Type B pancreatic cell (in vitro differentiated cells): Measurements from ENCODE around the gene ZNF280A. TPM values are rescaled to one million over a fixed set of nuclear protein-coding genes. Genes with fewer than 3 reads are reported as not detected.
A peak's percentile ranks its signal among the peaks of the same experiment; 100 is the strongest.

Source experiments
- DNase-seq: peaks from one replicate; pipeline ENCODE4 v3.0.0; 2021; ENCODE audit warnings: mixed read lengths; ENCODE audit not compliant: unreplicated experiment; ENCODE audit errors: extremely low spot score
- H3K27ac Mint-ChIP-seq: 2 replicates; pipeline ENCODE4 v1.8.0; 2021; ENCODE audit warnings: mild to moderate bottlenecking, mixed read lengths
- H3K27me3 Mint-ChIP-seq: 2 replicates; pipeline ENCODE4 v1.8.0; 2021; ENCODE audit warnings: mixed read lengths
- H3K36me3 Mint-ChIP-seq: 2 replicates; pipeline ENCODE4 v1.8.0; 2021; ENCODE audit warnings: mixed read lengths
- H3K4me1 Mint-ChIP-seq: one replicate; pipeline ENCODE4 v1.8.0; 2021; ENCODE audit warnings: mixed read lengths; ENCODE audit not compliant: unreplicated experiment
- H3K4me3 Mint-ChIP-seq: 2 replicates; pipeline ENCODE4 v1.8.0; 2021; ENCODE audit warnings: mild to moderate bottlenecking, mixed read lengths
- H3K9me3 Mint-ChIP-seq: 2 replicates; pipeline ENCODE4 v1.8.0; 2021; ENCODE audit warnings: mixed read lengths
- long read RNA-seq: library from polyadenylated mRNA; unstranded; transcript quantifications from one replicate; pipeline ENCODE4 v2.0.0, GENCODE V29; 2020
- total RNA-seq: library from RNA; stranded (reverse); gene quantifications from 2 replicates; pipeline ENCODE4 v1.2.1, GENCODE V29; 2021; ENCODE audit warnings: low replicate concordance
- TF ChIP-seq, protein P1 (sequence below): fragments of 200-600 bp; sonication (generic); conservative IDR thresholded peaks from 2 replicates; pipeline ENCODE4 v1.5.0; 2021; ENCODE audit warnings: antibody characterized with exemption, mild to moderate bottlenecking

The ZNF280A gene, protein sequence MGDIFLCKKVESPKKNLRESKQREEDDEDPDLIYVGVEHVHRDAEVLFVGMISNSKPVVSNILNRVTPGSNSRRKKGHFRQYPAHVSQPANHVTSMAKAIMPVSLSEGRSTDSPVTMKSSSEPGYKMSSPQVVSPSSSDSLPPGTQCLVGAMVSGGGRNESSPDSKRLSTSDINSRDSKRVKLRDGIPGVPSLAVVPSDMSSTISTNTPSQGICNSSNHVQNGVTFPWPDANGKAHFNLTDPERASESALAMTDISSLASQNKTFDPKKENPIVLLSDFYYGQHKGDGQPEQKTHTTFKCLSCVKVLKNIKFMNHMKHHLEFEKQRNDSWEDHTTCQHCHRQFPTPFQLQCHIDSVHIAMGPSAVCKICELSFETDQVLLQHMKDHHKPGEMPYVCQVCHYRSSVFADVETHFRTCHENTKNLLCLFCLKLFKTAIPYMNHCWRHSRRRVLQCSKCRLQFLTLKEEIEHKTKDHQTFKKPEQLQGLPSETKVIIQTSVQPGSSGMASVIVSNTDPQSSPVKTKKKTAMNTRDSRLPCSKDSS
- total RNA-seq: not detected in 2 replicates
- long read RNA-seq, partial matches to known transcripts: 0 of 2 reads
- long read RNA-seq, other reads (novel, unspliced or antisense): 1 of 2 reads

DNA sequence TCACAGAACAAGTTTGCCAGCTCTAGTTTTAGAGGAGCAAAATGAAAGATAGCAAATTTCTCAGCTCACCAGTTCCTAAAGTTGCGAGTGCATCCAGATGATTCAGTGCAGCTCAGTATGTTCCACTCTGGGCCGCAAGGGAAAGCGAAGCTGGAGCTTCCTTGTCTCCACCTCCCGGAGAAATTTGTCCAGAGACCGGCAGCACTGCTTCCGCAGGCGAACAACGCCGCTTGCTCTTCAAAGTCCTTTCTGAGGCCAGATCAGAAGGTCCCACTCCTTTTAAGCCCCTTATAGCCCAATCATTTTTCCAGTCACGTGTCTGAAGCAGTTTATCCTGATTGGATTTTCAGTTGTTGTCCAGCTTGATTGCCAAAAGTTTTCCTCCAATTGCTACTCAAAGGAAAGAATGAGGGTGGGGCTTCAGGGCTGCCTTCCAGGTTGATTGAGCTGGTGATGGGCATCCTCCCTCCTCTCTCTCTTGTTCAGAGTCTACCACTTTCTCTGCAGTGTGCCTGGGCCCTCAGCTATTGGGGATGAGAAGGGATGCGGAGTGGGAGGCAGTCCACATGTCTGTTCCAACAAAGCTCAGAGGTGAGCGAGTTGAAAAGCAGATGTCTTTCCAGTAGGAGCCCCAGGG is at the start of gene ZNF280A:
Gene ZNF280A (minus strand): TSS at position 251 of the 637 bp plus-strand sequence. CDS start 4,640 bp downstream, outside the sequence.
- Mint-ChIP-seq H3K4me1 (no peaks in the 10 kb centered on the region), H3K4me3 (no peak within 1 kb of the TSS), H3K36me3 (no peaks in the 10 kb centered on the region), H3K9me3 (no peaks in the 10 kb centered on the region), H3K27me3 (peaks cover 40% of the 10 kb centered on the region), H3K27ac (no peak within 1 kb of the TSS)
- DNase-seq: no peak
- TF ChIP-seq, protein P1, sequence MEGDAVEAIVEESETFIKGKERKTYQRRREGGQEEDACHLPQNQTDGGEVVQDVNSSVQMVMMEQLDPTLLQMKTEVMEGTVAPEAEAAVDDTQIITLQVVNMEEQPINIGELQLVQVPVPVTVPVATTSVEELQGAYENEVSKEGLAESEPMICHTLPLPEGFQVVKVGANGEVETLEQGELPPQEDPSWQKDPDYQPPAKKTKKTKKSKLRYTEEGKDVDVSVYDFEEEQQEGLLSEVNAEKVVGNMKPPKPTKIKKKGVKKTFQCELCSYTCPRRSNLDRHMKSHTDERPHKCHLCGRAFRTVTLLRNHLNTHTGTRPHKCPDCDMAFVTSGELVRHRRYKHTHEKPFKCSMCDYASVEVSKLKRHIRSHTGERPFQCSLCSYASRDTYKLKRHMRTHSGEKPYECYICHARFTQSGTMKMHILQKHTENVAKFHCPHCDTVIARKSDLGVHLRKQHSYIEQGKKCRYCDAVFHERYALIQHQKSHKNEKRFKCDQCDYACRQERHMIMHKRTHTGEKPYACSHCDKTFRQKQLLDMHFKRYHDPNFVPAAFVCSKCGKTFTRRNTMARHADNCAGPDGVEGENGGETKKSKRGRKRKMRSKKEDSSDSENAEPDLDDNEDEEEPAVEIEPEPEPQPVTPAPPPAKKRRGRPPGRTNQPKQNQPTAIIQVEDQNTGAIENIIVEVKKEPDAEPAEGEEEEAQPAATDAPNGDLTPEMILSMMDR: no peak

DNA sequence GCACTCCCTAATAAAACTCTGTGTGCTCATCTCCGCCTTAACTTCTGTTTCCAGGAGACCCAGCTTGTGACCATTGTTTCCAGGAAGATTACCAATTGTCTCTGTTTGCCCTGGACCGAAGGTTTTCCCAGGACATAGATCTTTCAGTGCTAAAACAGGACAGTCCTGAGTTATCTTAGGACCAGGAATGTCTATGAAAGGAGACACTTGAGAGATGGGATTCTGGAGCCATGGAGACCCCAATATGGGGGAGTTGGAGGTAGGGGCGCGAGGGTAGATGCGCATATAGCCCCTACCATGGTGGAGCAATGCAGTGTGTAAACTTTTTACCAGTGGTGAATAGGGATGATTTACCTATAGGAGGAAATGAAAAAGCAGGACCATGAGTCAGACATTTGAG is 49.1 kb upstream of the ZNF280A start:
- H3K27me3 Mint-ChIP-seq: peaks cover 69% of the 10 kb centered on the region

DNA sequence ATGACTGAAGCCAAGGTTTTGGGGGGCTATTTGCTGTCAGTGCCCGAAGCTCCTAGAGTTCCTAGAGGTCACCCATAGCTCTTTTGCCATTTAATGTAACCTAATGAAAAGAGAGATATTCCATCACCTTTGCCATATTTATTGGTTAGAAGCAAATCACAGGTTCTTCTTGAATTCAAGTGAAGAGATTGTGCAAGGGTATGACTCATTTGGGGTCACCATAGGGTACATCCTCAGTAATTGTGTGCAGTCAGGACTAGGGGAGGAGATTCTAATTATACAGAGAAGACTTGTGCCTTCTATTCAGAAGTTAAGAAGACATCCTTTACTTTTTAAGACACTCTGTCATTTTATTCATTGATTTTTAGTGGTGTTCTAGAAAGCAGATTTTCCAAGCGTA is 45.9 kb upstream of the ZNF280A start:
- H3K36me3 Mint-ChIP-seq: no peaks in the 10 kb centered on the region
- no peaks in the 10 kb centered on the region for H3K9me3 Mint-ChIP-seq
- no peak overlapping the region for H3K27ac Mint-ChIP-seq

More for the DNA sequence above, 49.1 kb upstream of the ZNF280A start:
- Mint-ChIP-seq H3K9me3 (no peaks in the 10 kb centered on the region), H3K4me3 (no peak overlapping the region), H3K27ac (no peak overlapping the region), H3K36me3 (no peaks in the 10 kb centered on the region), H3K4me1 (no peaks in the 10 kb centered on the region)
- TF ChIP-seq, protein P1: no peak
- DNase-seq: no peak

DNA sequence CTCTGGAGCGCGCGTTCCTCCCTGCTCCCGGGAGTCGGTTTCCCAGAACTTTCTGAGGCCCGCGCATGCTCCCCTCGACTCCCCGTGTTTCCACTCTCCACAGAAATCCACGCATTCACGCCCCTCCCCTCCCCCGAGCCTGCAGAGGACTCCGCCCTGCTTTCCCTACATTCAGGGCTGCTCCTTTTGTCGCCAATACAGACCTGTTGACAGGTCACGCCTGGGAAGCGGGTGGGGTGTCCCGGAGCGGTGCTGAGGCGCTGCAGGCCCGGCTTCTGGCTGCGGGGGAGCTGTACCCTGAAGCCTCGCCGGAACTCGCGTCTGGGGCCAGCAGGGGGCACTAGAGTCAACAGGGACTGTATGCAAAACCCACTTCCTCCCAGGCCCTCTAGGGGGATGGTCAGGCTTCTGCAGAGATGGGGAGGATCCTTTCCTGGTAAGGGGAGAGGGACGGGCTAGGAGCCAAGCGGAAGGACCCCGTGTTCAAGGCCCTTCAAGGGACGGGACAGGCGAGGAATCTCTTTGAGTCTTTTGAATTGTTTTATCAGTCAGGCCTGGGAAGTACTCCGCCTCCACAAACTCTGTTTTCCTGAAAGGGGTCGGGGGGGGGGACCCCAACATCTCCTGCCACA is 39.0 kb upstream of the ZNF280A start, which contains the start of gene PRAME:
Gene PRAME (minus strand): TSS at position 294 of the 632 bp plus-strand sequence. CDS start 2,433 bp downstream, outside the sequence.
- Mint-ChIP-seq H3K27me3 (peaks cover 15% of the 10 kb centered on the region), H3K9me3 (no peaks in the 10 kb centered on the region), H3K4me1 (no peaks in the 10 kb centered on the region), H3K4me3 (no peak within 1 kb of the TSS), H3K36me3 (no peaks in the 10 kb centered on the region), H3K27ac (no peak within 1 kb of the TSS)
- peak; percentile 76 for DNase-seq
- TF ChIP-seq, protein P1: peak; percentile 80

More for the DNA sequence above, 45.9 kb upstream of the ZNF280A start:
- Mint-ChIP-seq H3K4me1 (no peaks in the 10 kb centered on the region), H3K27me3 (peaks cover 49% of the 10 kb centered on the region), H3K4me3 (no peak overlapping the region)
- no peak for DNase-seq
- TF ChIP-seq, protein P1: no peak
